Upper lobe of left lung (tissue), 6 donors: ENCODE data around the gene DPPA2. TPM values are rescaled to one million over a fixed set of nuclear protein-coding genes. Genes with fewer than 3 reads are reported as not detected.

Experiments
- ATAC-seq, 2 donors: fragments of 200-7000 bp; cut with Tn5 transposase; one replicate each; pipeline ENCODE4 v1.9.1; 2022; ENCODE audit warnings: mild to moderate bottlenecking in 2 of 2, moderate library complexity in 2 of 2; ENCODE audit not compliant: low FRiP score in 2 of 2
- DNase-seq, 2 donors: peaks; one replicate each; pipeline ENCODE4 v3.0.0-alpha.2; 2019 to 2020
- H3K27ac ChIP-seq, 4 donors: fragments of 200-600 bp; sonication (generic); one replicate each; pipeline ENCODE4 v1.5.1; 2016 to 2019
- H3K27me3 ChIP-seq, 4 donors: fragments of 200-600 bp; sonication (generic); one replicate each; pipeline ENCODE4 v1.5.1; 2017 to 2019
- H3K36me3 ChIP-seq, 4 donors: fragments of 200-600 bp; sonication (generic); one replicate each; pipeline ENCODE4 v1.5.1; 2016 to 2019
- H3K4me1 ChIP-seq, 4 donors: fragments of 200-600 bp; sonication (generic); one replicate each; pipeline ENCODE4 v1.5.1; 2018 to 2019
- H3K4me3 ChIP-seq, 4 donors: fragments of 200-600 bp; sonication (generic); one replicate each; pipeline ENCODE4 v1.5.1; 2017 to 2019; ENCODE audit warnings: mild to moderate bottlenecking in 2 of 4, moderate library complexity in 1 of 4
- H3K9me3 ChIP-seq, 4 donors: fragments of 200-600 bp; sonication (generic); one replicate each; pipeline ENCODE4 v1.5.1; 2018 to 2019
- CTCF ChIP-seq, 6 experiments: fragments of 450-650 bp in 4 of 6; fragments of 200-600 bp in 2 of 6; sonication (generic) in 2 of 6; IDR thresholded peaks; one replicate each; pipeline ENCODE4 v1.5.1; 2016 to 2019; ENCODE audit warnings: antibody characterized with exemption in 6 of 6
- EP300 ChIP-seq, 4 donors: sonication (generic); formaldehyde crosslinking; IDR thresholded peaks; one replicate each; pipeline ENCODE4 v1.5.1; 2017; ENCODE audit warnings: antibody characterized with exemption in 4 of 4, control low read depth in 2 of 4
- POLR2A ChIP-seq, 4 donors: fragments of 450-650 bp; IDR thresholded peaks; one replicate each; pipeline ENCODE4 v1.5.1; 2016 to 2017; ENCODE audit warnings: antibody characterized with exemption in 4 of 4, mild to moderate bottlenecking in 2 of 4
- POLR2AphosphoS5 ChIP-seq, 2 donors: sonication (generic); formaldehyde crosslinking; IDR thresholded peaks; one replicate each; pipeline ENCODE4 v1.5.1; 2017; ENCODE audit warnings: antibody characterized with exemption in 2 of 2
- WGBS, 2 donors: methylation state at CpG; one replicate each; pipeline ENCODE4 v1.1.5; 2017 to 2018; 5-methylcytosine and 5-hydroxymethylcytosine counted together
- total RNA-seq, 6 donors: library from RNA; depleted of rRNA in 4 of 6; stranded (reverse); fragments of >200 nt in 4 of 6; gene quantifications; one replicate each; pipeline versions ENCODE4 v1.1.0 to v1.2.1, GENCODE V29; 2016 to 2021
- donor health status: DM: no; HTN: no; CAD: no; lungs with moderate emphysema.
- donor health status: DM: no; HTN: yes; CAD: no; lungs with severe emphysema.

The DPPA2 gene
- total RNA-seq, 6 donors from 2014 or later: not detected

- ATAC-seq: no peak
- no peak overlapping the region for H3K27ac ChIP-seq
- H3K4me3 ChIP-seq: no peak overlapping the region
- H3K27me3 ChIP-seq: no peaks in the 10 kb centered on the region
- TF ChIP-seq POLR2AphosphoS5 (IDR thresholded peaks at IDR 0.05): no peak
- TF ChIP-seq POLR2A (IDR thresholded peaks at IDR 0.05): no peak
- TF ChIP-seq CTCF (IDR thresholded peaks at IDR 0.05): no peak
- no peak for TF ChIP-seq EP300 (IDR thresholded peaks at IDR 0.05)
- 79 to 84% methylated on average over 3 of the region's 3 CpGs for WGBS, 2 donors
- DNase-seq: no peak
- H3K36me3 ChIP-seq: no peaks in the 10 kb centered on the region
- H3K9me3 ChIP-seq: no peaks in the 10 kb centered on the region
- H3K4me1 ChIP-seq: no peaks in the 10 kb centered on the region
These were observed 11.9 kb upstream of the DPPA2 start for GRCh38 chr3:109328202-109328601.

GRCh38 chr3:109325657-109326056, 9.3 kb upstream of the DPPA2 start:
- H3K36me3 ChIP-seq: no peaks in the 10 kb centered on the region
- H3K27ac ChIP-seq: no peak overlapping the region
- H3K9me3 ChIP-seq: no peaks in the 10 kb centered on the region
- 67 to 76% methylated on average over 3 of the region's 3 CpGs for WGBS, 2 donors
- H3K4me3 ChIP-seq: no peak overlapping the region
- DNase-seq: no peak
- no peak for ATAC-seq
- H3K27me3 ChIP-seq: no peaks in the 10 kb centered on the region
- no peak for TF ChIP-seq CTCF (IDR thresholded peaks at IDR 0.05)
- TF ChIP-seq EP300 (IDR thresholded peaks at IDR 0.05): no peak
- no peak for TF ChIP-seq POLR2A (IDR thresholded peaks at IDR 0.05)
- H3K4me1 ChIP-seq: no peaks in the 10 kb centered on the region

- TF ChIP-seq POLR2AphosphoS5 (IDR thresholded peaks at IDR 0.05) (no peak), CTCF (IDR thresholded peaks at IDR 0.05) (no peak), POLR2A (IDR thresholded peaks at IDR 0.05) (no peak), EP300 (IDR thresholded peaks at IDR 0.05) (no peak)
- ATAC-seq (no peak), DNase-seq (no peak)
- Histone ChIP-seq H3K9me3 (no peaks in the 10 kb centered on the region), H3K27ac (no peak overlapping the region), H3K4me1 (no peaks in the 10 kb centered on the region), H3K4me3 (no peak overlapping the region), H3K27me3 (no peaks in the 10 kb centered on the region), H3K36me3 (no peaks in the 10 kb centered on the region)
- WGBS, 2 donors: 90 to 93% methylated on average over 5 of the region's 5 CpGs
These were observed 8.8 kb upstream of the DPPA2 start for GRCh38 chr3:109325109-109325508.

- no peak for DNase-seq
- Histone ChIP-seq H3K27ac (no peak overlapping the region), H3K9me3 (no peaks in the 10 kb centered on the region), H3K27me3 (no peaks in the 10 kb centered on the region), H3K4me1 (no peaks in the 10 kb centered on the region), H3K36me3 (no peaks in the 10 kb centered on the region), H3K4me3 (no peak overlapping the region)
- WGBS, 2 donors: 86 to 88% methylated on average over 1 of the region's 1 CpG
- no peak for ATAC-seq
- TF ChIP-seq POLR2AphosphoS5 (IDR thresholded peaks at IDR 0.05) (no peak), CTCF (IDR thresholded peaks at IDR 0.05) (no peak), EP300 (IDR thresholded peaks at IDR 0.05) (no peak), POLR2A (IDR thresholded peaks at IDR 0.05) (no peak)
These were observed 3.3 kb downstream of the DPPA2 start for GRCh38 chr3:109313061-109313460.

GRCh38 chr3:109297496-109297895, 18.8 kb downstream of the DPPA2 start:
- ATAC-seq: no peak
- DNase-seq: no peak
- no peak overlapping the region for H3K27ac ChIP-seq
- H3K36me3 ChIP-seq: no peaks in the 10 kb centered on the region
- H3K4me1 ChIP-seq: no peaks in the 10 kb centered on the region
- no peak for TF ChIP-seq CTCF (IDR thresholded peaks at IDR 0.05)
- TF ChIP-seq EP300 (IDR thresholded peaks at IDR 0.05): no peak
- no peak for TF ChIP-seq POLR2A (IDR thresholded peaks at IDR 0.05)
- TF ChIP-seq POLR2AphosphoS5 (IDR thresholded peaks at IDR 0.05): no peak
- no peak overlapping the region for H3K4me3 ChIP-seq
- no peaks in the 10 kb centered on the region for H3K9me3 ChIP-seq
- WGBS, 2 donors: 66 to 77% methylated on average over 2 of the region's 2 CpGs
- H3K27me3 ChIP-seq: no peaks in the 10 kb centered on the region
